ENCODE measurements around the gene GTPBP2. TPM values are rescaled to one million over a fixed set of nuclear protein-coding genes. Genes with fewer than 3 reads are reported as not detected.

The GTPBP2 gene
- total RNA-seq, 2 donors from 2014 or later: 50.0 to 51.7 TPM

DNA sequence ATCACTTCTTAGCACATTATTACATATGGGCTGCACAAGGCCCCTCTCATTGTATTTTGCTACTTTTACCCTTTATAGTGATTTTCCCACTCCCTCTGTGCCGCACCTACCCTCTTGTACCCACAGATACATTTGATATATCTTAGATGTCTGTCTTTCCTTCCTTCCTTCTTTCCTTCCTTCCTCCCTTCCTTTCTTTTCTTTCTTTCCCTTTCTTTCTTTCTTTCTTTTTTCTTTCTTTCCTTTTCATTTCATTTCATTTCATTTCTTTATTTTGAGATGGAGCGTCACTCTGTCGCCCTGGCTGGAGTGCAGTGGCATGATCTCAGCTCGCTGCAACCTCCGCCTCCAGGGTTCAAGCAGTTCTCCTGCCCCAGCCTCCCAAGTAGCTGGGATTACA is 40.9 kb downstream of the GTPBP2 start:
- H3K9me3 ChIP-seq: no peaks in the 10 kb centered on the region
- H3K27ac ChIP-seq: no peak overlapping the region
- no peak overlapping the region for H3K9ac ChIP-seq (ENCODE audit: low read depth in 2 of 2, low read length in 2 of 2)
- intact Hi-C loops (cut with DNase I): no loop called here
- DNase-seq: no peak
- TF ChIP-seq, protein P1, sequence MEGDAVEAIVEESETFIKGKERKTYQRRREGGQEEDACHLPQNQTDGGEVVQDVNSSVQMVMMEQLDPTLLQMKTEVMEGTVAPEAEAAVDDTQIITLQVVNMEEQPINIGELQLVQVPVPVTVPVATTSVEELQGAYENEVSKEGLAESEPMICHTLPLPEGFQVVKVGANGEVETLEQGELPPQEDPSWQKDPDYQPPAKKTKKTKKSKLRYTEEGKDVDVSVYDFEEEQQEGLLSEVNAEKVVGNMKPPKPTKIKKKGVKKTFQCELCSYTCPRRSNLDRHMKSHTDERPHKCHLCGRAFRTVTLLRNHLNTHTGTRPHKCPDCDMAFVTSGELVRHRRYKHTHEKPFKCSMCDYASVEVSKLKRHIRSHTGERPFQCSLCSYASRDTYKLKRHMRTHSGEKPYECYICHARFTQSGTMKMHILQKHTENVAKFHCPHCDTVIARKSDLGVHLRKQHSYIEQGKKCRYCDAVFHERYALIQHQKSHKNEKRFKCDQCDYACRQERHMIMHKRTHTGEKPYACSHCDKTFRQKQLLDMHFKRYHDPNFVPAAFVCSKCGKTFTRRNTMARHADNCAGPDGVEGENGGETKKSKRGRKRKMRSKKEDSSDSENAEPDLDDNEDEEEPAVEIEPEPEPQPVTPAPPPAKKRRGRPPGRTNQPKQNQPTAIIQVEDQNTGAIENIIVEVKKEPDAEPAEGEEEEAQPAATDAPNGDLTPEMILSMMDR (IDR thresholded peaks at IDR 0.05): no peak
- H3K36me3 ChIP-seq: peaks cover 18% of the 10 kb centered on the region
- H3K4me3 ChIP-seq: no peak overlapping the region
- no peaks in the 10 kb centered on the region for H3K27me3 ChIP-seq
- no peaks in the 10 kb centered on the region for H3K4me1 ChIP-seq

DNA sequence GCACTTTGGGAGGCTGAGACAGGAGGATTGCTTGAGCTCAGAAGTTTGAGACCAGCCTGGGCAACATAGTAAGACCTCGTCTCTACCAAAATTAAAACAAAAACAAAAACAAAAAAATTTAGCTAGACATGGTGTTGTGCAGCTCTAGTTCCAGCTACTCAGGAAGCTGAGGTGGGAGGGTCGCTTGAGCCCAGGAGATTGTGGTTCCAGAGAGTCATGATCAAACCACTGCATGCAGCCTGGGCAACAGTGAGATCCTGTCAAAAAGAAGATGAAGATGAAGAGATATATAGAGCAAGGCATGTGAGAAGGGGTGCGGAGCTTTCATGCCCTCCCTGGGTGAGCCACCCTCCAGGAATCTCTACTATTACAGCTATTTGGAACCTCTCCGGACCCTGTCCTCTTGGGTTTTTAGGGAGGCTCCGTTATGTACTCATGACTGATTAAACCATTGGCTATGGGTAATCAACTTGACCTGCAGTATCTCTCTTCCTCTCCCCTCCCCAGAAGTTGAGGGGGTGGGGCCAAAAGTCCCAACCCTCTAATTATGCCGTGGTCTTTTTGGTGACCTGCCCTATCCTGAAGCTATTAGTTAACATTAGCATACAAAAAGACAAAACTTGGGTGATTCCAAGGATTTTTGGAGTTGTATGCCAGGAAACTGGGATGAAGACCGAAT is 44.0 kb downstream of the GTPBP2 start:
- intact Hi-C loops (cut with DNase I): no loop called here
- no peak for DNase-seq
- Histone ChIP-seq H3K27ac (no peak overlapping the region), H3K9ac (ENCODE audit: low read depth in 2 of 2, low read length in 2 of 2) (no peak overlapping the region), H3K27me3 (no peaks in the 10 kb centered on the region), H3K36me3 (peaks cover 21% of the 10 kb centered on the region), H3K4me1 (no peaks in the 10 kb centered on the region), H3K9me3 (no peaks in the 10 kb centered on the region), H3K4me3 (no peak overlapping the region)
- TF ChIP-seq, protein P1 (IDR thresholded peaks at IDR 0.05): no peak

- Histone ChIP-seq H3K36me3 (peaks cover 21% of the 10 kb centered on the region), H3K27ac (no peak overlapping the region), H3K4me3 (no peak overlapping the region), H3K9ac (ENCODE audit: low read depth in 2 of 2, low read length in 2 of 2) (no peak overlapping the region), H3K27me3 (no peaks in the 10 kb centered on the region), H3K9me3 (no peaks in the 10 kb centered on the region), H3K4me1 (no peaks in the 10 kb centered on the region)
- intact Hi-C loops (cut with DNase I): no loop called here
- TF ChIP-seq, protein P1 (IDR thresholded peaks at IDR 0.05): no peak
- DNase-seq: no peak
Observed at GRCh38 chr6:43582911-43583310, 46.2 kb downstream of the GTPBP2 start.

- intact Hi-C loops (cut with DNase I): no loop called here
- peaks cover 14% of the 10 kb centered on the region for H3K36me3 ChIP-seq
- no peak overlapping the region for H3K27ac ChIP-seq
- TF ChIP-seq, protein P1 (IDR thresholded peaks at IDR 0.05): no peak
- DNase-seq: no peak
- no peak overlapping the region for H3K4me3 ChIP-seq
- H3K27me3 ChIP-seq: no peaks in the 10 kb centered on the region
- no peaks in the 10 kb centered on the region for H3K4me1 ChIP-seq
- no peak overlapping the region for H3K9ac ChIP-seq (ENCODE audit: low read depth in 2 of 2, low read length in 2 of 2)
- H3K9me3 ChIP-seq: no peaks in the 10 kb centered on the region
Observed at GRCh38 chr6:43579171-43579570, 49.9 kb downstream of the GTPBP2 start.

- Histone ChIP-seq H3K9me3 (no peaks in the 10 kb centered on the region), H3K9ac (ENCODE audit: low read depth in 2 of 2, low read length in 2 of 2) (no peak overlapping the region), H3K4me1 (no peaks in the 10 kb centered on the region), H3K27me3 (no peaks in the 10 kb centered on the region), H3K27ac (no peak overlapping the region), H3K4me3 (no peak overlapping the region), H3K36me3 (peaks cover 9% of the 10 kb centered on the region)
- TF ChIP-seq, protein P1 (IDR thresholded peaks at IDR 0.05): no peak
- DNase-seq: no peak
- intact Hi-C loops (cut with DNase I): no loop called here
Observed at GRCh38 chr6:43578748-43579147, 50.3 kb downstream of the GTPBP2 start.

All from colonic mucosa (tissue), 4 donors.